SK-N-SH treated with all-trans-retinoic acid at 6 μM for 48 hours (cell line): ENCODE data around the gene APOA4.

ENCODE experiments used
- ARNTL ChIP-seq: fragments of 450-650 bp; formaldehyde crosslinking; IDR thresholded peaks from 2 replicates; pipeline ENCODE4 v1.5.0; 2020; ENCODE audit warnings: low read depth, mild to moderate bottlenecking, moderate library complexity, borderline replicate concordance
- CSDC2 ChIP-seq: fragments of 250-450 bp; sonication (Bioruptor Pico); IDR thresholded peaks from 2 replicates; pipeline ENCODE4 v1.5.0; 2020; ENCODE audit warnings: mild to moderate bottlenecking, moderate library complexity
- OSR1 ChIP-seq: fragments of 250-450 bp; sonication (Bioruptor Pico); IDR thresholded peaks from 2 replicates; pipeline ENCODE4 v1.8.0; 2022; ENCODE audit warnings: moderate library complexity, mild to moderate bottlenecking, inconsistent platforms
- RARB ChIP-seq: fragments of 250-450 bp; sonication (Bioruptor Pico); IDR thresholded peaks from 2 replicates; pipeline ENCODE4 v1.8.0; 2021; ENCODE audit warnings: mild to moderate bottlenecking, moderate library complexity
- SNAI2 ChIP-seq: fragments of 250-450 bp; sonication (Bioruptor Pico); IDR thresholded peaks from 2 replicates; pipeline ENCODE4 v1.5.0; 2020; ENCODE audit warnings: mild to moderate bottlenecking, moderate library complexity
- ZC3H10 ChIP-seq: fragments of 250-450 bp; sonication (Bioruptor Pico); IDR thresholded peaks from 2 replicates; pipeline ENCODE4 v1.5.1; 2021; ENCODE audit warnings: mild to moderate bottlenecking, moderate library complexity
- ZFP3 ChIP-seq: fragments of 250-450 bp; sonication (Bioruptor Pico); IDR thresholded peaks from 2 replicates; pipeline ENCODE4 v1.5.0; 2020; ENCODE audit warnings: mild to moderate bottlenecking, moderate library complexity
- ZNF8 ChIP-seq: fragments of 450-650 bp; formaldehyde crosslinking; IDR thresholded peaks from 2 replicates; pipeline ENCODE4 v1.5.0; 2020; ENCODE audit warnings: mild to moderate bottlenecking, moderate library complexity
- TF ChIP-seq, protein P1 (sequence below): fragments of 250-450 bp; sonication (Bioruptor Pico); IDR thresholded peaks from 2 replicates; pipeline ENCODE4 v1.8.0; 2020; ENCODE audit warnings: mild to moderate bottlenecking, moderate library complexity, borderline replicate concordance
- TF ChIP-seq, protein P2 (sequence below): fragments of 250-450 bp; sonication (Bioruptor Pico); IDR thresholded peaks from 2 replicates; pipeline ENCODE4 v1.5.1; 2020; ENCODE audit warnings: low read depth, mild to moderate bottlenecking, moderate library complexity
- TF ChIP-seq, protein P3 (sequence below): fragments of 250-450 bp; sonication (Bioruptor Pico); IDR thresholded peaks from 2 replicates; pipeline ENCODE4 v1.5.0; 2020; ENCODE audit warnings: mild to moderate bottlenecking, moderate library complexity
- TF ChIP-seq, protein P4 (sequence below): fragments of 250-450 bp; sonication (Bioruptor Pico); IDR thresholded peaks from 2 replicates; pipeline ENCODE4 v1.8.0; 2021; ENCODE audit warnings: low read depth, mild to moderate bottlenecking, moderate library complexity, borderline replicate concordance

DNA sequence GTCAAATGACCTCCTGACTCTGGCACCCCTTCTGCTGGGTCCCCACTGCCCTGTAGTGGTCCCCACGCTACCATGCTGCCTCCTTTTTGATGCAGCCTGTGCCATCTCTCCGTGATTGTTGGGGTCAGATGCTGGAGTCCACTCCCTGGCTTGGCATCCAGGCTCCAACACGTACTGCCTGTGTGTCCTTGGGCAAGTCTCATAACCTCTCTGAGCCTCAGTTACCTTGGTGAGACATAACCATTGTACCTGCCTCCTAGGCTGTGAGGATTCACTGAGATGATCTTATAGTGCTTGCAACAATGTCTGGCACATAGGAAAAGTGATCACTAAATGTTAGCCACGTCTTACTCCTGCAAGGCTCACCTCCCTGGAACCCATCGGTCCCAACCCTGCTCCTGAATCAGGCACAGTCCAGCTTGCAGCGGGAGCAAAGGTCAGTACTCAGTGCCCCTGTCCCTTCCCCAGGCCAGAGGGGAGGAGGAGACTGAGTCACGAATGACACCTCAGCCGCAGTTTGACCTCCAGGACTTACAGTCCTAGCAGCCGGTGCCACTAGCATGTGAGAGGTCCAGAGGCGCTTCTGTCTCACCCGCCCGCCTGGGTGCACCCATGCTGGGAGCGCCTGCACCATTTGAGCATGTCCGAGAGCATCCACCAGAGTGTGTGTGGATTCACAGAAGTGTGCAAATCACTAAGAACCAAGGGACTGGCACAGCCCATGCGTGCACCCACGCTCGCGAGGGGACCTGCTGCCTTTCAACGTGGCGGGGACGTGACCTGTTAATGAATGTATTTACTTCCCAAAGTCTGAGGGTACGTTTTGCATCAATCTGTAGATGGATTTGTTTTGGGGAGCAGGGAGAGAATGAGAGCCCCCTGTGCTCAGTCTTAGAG lies 3.0 kb upstream of the APOA4 start:
- TF ChIP-seq OSR1 (CRISPR knock-in tag) (no peak), ZC3H10 (CRISPR knock-in tag) (no peak), ZFP3 (no peak), RARB (CRISPR knock-in tag) (no peak), ZNF8 (no peak), CSDC2 (no peak), ARNTL (no peak), SNAI2 (CRISPR knock-in tag) (no peak)
- TF ChIP-seq, protein P1, sequence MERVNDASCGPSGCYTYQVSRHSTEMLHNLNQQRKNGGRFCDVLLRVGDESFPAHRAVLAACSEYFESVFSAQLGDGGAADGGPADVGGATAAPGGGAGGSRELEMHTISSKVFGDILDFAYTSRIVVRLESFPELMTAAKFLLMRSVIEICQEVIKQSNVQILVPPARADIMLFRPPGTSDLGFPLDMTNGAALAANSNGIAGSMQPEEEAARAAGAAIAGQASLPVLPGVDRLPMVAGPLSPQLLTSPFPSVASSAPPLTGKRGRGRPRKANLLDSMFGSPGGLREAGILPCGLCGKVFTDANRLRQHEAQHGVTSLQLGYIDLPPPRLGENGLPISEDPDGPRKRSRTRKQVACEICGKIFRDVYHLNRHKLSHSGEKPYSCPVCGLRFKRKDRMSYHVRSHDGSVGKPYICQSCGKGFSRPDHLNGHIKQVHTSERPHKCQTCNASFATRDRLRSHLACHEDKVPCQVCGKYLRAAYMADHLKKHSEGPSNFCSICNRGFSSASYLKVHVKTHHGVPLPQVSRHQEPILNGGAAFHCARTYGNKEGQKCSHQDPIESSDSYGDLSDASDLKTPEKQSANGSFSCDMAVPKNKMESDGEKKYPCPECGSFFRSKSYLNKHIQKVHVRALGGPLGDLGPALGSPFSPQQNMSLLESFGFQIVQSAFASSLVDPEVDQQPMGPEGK (CRISPR knock-in tag), result no peak
- TF ChIP-seq, protein P2, sequence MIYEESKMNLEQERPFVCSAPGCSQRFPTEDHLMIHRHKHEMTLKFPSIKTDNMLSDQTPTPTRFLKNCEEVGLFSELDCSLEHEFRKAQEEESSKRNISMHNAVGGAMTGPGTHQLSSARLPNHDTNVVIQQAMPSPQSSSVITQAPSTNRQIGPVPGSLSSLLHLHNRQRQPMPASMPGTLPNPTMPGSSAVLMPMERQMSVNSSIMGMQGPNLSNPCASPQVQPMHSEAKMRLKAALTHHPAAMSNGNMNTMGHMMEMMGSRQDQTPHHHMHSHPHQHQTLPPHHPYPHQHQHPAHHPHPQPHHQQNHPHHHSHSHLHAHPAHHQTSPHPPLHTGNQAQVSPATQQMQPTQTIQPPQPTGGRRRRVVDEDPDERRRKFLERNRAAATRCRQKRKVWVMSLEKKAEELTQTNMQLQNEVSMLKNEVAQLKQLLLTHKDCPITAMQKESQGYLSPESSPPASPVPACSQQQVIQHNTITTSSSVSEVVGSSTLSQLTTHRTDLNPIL (CRISPR knock-in tag), result no peak
- TF ChIP-seq, protein P3, sequence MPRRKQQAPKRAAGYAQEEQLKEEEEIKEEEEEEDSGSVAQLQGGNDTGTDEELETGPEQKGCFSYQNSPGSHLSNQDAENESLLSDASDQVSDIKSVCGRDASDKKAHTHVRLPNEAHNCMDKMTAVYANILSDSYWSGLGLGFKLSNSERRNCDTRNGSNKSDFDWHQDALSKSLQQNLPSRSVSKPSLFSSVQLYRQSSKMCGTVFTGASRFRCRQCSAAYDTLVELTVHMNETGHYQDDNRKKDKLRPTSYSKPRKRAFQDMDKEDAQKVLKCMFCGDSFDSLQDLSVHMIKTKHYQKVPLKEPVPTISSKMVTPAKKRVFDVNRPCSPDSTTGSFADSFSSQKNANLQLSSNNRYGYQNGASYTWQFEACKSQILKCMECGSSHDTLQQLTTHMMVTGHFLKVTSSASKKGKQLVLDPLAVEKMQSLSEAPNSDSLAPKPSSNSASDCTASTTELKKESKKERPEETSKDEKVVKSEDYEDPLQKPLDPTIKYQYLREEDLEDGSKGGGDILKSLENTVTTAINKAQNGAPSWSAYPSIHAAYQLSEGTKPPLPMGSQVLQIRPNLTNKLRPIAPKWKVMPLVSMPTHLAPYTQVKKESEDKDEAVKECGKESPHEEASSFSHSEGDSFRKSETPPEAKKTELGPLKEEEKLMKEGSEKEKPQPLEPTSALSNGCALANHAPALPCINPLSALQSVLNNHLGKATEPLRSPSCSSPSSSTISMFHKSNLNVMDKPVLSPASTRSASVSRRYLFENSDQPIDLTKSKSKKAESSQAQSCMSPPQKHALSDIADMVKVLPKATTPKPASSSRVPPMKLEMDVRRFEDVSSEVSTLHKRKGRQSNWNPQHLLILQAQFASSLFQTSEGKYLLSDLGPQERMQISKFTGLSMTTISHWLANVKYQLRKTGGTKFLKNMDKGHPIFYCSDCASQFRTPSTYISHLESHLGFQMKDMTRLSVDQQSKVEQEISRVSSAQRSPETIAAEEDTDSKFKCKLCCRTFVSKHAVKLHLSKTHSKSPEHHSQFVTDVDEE, result no peak
- TF ChIP-seq, protein P4, sequence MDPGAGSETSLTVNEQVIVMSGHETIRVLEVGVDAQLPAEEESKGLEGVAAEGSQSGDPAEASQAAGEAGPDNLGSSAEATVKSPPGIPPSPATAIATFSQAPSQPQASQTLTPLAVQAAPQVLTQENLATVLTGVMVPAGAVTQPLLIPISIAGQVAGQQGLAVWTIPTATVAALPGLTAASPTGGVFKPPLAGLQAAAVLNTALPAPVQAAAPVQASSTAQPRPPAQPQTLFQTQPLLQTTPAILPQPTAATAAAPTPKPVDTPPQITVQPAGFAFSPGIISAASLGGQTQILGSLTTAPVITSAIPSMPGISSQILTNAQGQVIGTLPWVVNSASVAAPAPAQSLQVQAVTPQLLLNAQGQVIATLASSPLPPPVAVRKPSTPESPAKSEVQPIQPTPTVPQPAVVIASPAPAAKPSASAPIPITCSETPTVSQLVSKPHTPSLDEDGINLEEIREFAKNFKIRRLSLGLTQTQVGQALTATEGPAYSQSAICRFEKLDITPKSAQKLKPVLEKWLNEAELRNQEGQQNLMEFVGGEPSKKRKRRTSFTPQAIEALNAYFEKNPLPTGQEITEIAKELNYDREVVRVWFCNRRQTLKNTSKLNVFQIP, result no peak
